ENCODE measurements around the gene THADA.

THADA gene

DNA sequence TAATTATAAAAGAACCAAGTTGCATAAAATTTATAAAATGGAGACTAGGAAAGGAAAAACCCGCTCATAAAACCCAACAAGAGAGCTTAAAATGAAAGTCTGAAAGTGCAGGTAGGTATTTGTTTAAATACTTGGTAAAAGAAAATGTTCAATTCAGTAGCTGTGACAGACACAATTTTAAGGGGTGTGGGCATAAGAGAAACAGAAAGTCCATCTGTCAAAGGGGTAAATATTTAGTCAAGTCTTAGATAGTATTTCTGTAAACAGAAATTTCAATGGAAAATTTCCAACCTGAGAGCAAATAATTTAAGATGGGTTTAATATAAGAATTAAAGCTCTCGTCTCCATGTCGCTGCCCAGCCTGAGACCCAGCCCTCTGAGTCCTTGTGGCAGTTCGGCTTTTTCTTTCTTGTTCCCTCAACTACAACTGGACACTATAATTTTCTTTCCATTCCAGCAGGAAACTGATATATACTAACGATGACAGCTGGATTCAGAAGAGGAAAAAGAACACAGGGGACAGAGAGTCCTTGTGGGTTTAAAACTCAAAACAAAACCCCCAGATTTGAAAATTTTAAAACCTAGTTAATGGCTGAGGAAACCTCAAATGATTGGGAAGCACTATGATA lies 281.4 kb downstream of the THADA start:
- no peak for DNase-seq (ENCODE audit: low read depth)
- TF ChIP-seq, protein P1, sequence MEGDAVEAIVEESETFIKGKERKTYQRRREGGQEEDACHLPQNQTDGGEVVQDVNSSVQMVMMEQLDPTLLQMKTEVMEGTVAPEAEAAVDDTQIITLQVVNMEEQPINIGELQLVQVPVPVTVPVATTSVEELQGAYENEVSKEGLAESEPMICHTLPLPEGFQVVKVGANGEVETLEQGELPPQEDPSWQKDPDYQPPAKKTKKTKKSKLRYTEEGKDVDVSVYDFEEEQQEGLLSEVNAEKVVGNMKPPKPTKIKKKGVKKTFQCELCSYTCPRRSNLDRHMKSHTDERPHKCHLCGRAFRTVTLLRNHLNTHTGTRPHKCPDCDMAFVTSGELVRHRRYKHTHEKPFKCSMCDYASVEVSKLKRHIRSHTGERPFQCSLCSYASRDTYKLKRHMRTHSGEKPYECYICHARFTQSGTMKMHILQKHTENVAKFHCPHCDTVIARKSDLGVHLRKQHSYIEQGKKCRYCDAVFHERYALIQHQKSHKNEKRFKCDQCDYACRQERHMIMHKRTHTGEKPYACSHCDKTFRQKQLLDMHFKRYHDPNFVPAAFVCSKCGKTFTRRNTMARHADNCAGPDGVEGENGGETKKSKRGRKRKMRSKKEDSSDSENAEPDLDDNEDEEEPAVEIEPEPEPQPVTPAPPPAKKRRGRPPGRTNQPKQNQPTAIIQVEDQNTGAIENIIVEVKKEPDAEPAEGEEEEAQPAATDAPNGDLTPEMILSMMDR (conservative IDR thresholded peaks at IDR 0.05; ENCODE audit: low read length): no peak
- no peak overlapping the region for H3K4me3 ChIP-seq (ENCODE audit: low read length)

GRCh38 chr2:43313642-43314017 lies 282.2 kb downstream of the THADA start:
- no peak overlapping the region for H3K4me3 ChIP-seq (ENCODE audit: low read length)
- no peak for DNase-seq (ENCODE audit: low read depth)
- TF ChIP-seq, protein P1 (conservative IDR thresholded peaks at IDR 0.05; ENCODE audit: low read length): no peak

DNA sequence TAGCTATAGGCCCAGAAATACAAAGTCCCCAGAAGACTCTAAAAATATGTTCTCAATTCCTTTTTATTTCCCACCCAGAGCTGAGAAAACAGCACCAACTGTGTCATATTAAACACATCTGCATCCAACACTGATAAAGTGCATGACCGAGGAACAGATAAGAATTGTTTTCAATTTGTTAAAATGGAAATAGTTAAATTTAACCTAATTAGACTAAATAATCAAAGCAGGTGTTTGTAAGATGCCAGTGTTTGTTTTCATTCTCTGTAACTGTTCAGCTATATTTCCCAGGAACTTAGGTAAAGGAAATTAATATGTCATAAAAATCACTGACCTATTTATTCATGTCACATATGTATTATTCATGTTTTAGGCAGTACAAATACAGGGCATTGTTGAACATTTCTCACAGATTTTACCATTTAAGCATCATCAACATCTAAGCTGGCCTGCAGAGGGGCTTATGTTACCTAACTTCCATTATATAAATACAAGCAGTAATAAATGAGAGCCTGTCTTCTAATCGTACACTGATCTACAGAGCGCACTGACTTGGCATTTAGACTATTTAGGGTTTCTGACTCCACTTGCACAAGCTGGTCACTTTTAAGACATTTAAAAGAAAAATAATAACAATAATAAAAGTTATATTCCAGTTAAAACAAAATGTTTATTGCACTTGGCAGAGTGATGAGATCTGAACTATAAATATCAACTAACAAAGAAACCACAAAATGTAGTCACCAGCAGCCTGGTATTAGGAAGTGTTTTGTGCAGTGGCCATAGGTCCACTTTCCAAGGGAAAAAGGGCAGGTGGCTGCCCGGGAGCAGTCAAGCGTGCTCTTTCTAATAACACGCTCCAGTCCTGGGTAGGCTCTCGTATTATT lies 282.8 kb downstream of the THADA start:
- DNase-seq (ENCODE audit: low read depth): peak; percentile 63
- TF ChIP-seq, protein P1 (conservative IDR thresholded peaks at IDR 0.05; ENCODE audit: low read length): no peak
- no peak overlapping the region for H3K4me3 ChIP-seq (ENCODE audit: low read length)

DNA sequence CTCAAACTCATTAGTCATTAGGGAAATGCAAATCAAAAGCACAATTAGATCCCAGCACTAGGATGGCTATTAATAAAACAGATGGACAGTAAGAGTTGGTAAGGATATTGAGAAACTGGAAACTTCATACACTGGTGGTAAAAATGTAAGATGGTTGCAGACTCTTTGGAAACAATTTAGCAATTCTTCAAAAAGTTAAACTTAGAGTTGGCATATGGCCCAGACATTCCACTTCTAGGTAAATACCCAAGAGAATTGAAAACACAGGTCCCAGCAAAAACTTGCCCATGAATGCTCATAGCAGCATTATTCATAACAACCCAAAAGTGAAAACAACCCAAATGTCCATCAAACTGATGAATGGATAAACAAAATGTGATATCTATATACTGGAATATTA lies 284.6 kb downstream of the THADA start:
- TF ChIP-seq, protein P1 (conservative IDR thresholded peaks at IDR 0.05; ENCODE audit: low read length): no peak
- no peak overlapping the region for H3K4me3 ChIP-seq (ENCODE audit: low read length)
- peak; percentile 87 for DNase-seq (ENCODE audit: low read depth)

DNA sequence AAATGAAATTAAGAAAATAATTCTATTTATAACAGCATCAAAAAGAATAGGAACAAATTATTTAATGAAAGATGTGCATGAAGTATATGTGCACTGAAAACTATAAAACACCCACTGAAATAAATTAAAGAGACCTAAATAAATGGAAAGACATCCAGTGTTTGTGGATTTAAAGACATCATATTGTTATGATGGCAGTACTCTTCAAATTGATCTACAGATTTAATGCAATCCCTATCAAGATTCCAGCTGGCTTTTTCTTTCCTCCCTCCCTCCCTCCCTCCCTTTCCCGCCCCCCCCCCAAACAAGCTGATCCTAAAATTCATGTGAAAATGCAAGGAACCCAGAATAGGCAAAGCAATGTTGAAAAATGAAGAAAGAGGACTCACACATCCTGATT lies 285.9 kb downstream of the THADA start:
- TF ChIP-seq, protein P1 (conservative IDR thresholded peaks at IDR 0.05; ENCODE audit: low read length): no peak
- no peak for DNase-seq (ENCODE audit: low read depth)
- no peak overlapping the region for H3K4me3 ChIP-seq (ENCODE audit: low read length)

- no peak overlapping the region for H3K4me3 ChIP-seq (ENCODE audit: low read length)
- TF ChIP-seq, protein P1 (conservative IDR thresholded peaks at IDR 0.05; ENCODE audit: low read length): no peak
- DNase-seq (ENCODE audit: low read depth): no peak
Observed at GRCh38 chr2:43307973-43308372, 287.9 kb downstream of the THADA start.

GRCh38 chr2:43307046-43307445 lies 288.8 kb downstream of the THADA start:
- TF ChIP-seq, protein P1 (conservative IDR thresholded peaks at IDR 0.05; ENCODE audit: low read length): no peak
- no peak for DNase-seq (ENCODE audit: low read depth)
- no peak overlapping the region for H3K4me3 ChIP-seq (ENCODE audit: low read length)

All from AG10803 (cell line).